GM12892 (cell line): ENCODE results near the gene MLF2.

Source experiments
- POLR2A ChIP-seq: IDR thresholded peaks from 2 replicates; pipeline ENCODE4 v1.6.1; 2011; ENCODE audit warnings: low read depth, low read length, control low read depth
- POLR2AphosphoS5 ChIP-seq: IDR thresholded peaks from 2 replicates; pipeline ENCODE4 v1.6.1; 2011; ENCODE audit warnings: low read depth, low read length, control low read depth
- TAF1 ChIP-seq: IDR thresholded peaks from 2 replicates; pipeline ENCODE4 v1.6.1; 2011; ENCODE audit warnings: low read depth, mild to moderate bottlenecking, control low read depth, low read length, borderline replicate concordance

DNA sequence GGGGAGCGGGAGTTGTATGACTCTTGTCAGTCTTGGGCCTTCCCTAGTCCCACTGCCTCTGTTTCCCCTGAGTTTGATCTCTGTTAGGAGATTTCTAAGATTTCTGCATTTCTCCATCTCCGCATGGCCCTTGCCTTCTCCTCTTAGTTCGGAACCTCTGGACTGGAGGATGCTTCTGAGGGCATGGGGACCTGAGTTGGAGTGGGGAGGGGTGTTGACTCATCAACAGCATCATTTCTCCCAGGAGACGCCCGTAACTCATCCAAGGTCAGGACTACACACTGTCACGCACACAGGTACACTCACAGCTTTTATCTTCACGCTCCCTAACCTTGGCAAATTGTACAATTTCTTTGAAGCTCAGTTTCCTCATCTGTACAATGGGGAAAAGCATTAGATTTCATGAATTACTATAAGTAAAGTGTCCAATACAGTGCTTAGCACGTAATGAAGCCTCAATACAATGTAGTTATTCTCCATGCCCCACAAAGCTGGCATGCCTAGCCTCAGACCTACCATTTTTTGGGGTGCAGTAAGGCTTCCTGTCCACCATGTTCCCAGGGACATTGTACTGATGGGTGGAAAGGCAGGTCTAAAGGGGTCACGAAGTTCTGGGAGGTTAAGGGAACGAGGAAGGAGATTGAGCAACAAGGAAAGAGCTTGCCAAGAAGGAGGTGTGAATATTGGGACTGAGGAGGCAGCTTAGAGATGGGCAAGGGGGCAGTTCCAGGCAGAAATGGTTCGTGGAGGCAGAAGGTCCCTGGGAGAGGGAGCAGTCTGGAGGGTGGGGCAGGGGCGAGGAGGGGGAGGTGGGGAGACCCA, 18.8 kb upstream of the MLF2 start:
- TF ChIP-seq POLR2A, result no peak
- TF ChIP-seq POLR2AphosphoS5, result no peak
- no peak for TF ChIP-seq TAF1
